Measurements from ENCODE around the gene EEPD1.
"Not testable (repeated sequence)": the region's sequence is repeated elsewhere in the genome, so short reads cannot be mapped to it uniquely, and the experiment has no call there.

Gene EEPD1

GRCh38 chr7:36310897-36311296 is 157.8 kb downstream of the EEPD1 start:
- H3K4me3 ChIP-seq (ENCODE audit: low read length) = no peak overlapping the region
- no peak for TF ChIP-seq ZNF274 (IDR thresholded peaks at IDR 0.05; ENCODE audit: low read depth, low read length)

GRCh38 chr7:36311539-36311938 is 158.5 kb downstream of the EEPD1 start:
- H3K4me3 ChIP-seq (ENCODE audit: low read length) = no peak overlapping the region
- no peak for TF ChIP-seq ZNF274 (IDR thresholded peaks at IDR 0.05; ENCODE audit: low read depth, low read length)

- H3K4me3 ChIP-seq (ENCODE audit: low read length) = peak overlapping the region; percentile 37; the same call in 1 of the 2 replicates
- no peak for TF ChIP-seq ZNF274 (IDR thresholded peaks at IDR 0.05; ENCODE audit: low read depth, low read length)
Measured at GRCh38 chr7:36312064-36312914, 159.2 kb downstream of the EEPD1 start.

GRCh38 chr7:36312915-36313334 is 159.9 kb downstream of the EEPD1 start:
- H3K4me3 ChIP-seq (ENCODE audit: low read length) = peak overlapping the region; percentile 37; the same call in 1 of the 2 replicates
- TF ChIP-seq ZNF274 (IDR thresholded peaks at IDR 0.05; ENCODE audit: low read depth, low read length) = no peak

- no peak for TF ChIP-seq ZNF274 (IDR thresholded peaks at IDR 0.05; ENCODE audit: low read depth, low read length)
- H3K4me3 ChIP-seq (ENCODE audit: low read length) = no peak overlapping the region
Measured at GRCh38 chr7:36313607-36314006, 160.6 kb downstream of the EEPD1 start.

GRCh38 chr7:36314491-36314890 is 161.4 kb downstream of the EEPD1 start:
- TF ChIP-seq ZNF274 (IDR thresholded peaks at IDR 0.05; ENCODE audit: low read depth, low read length) = no peak
- no peak overlapping the region for H3K4me3 ChIP-seq (ENCODE audit: low read length)

- H3K4me3 ChIP-seq (ENCODE audit: low read length) = no peak overlapping the region
- TF ChIP-seq ZNF274 (IDR thresholded peaks at IDR 0.05; ENCODE audit: low read depth, low read length) = no peak
Measured at GRCh38 chr7:36315309-36315944, 162.4 kb downstream of the EEPD1 start.

- TF ChIP-seq ZNF274 (IDR thresholded peaks at IDR 0.05; ENCODE audit: low read depth, low read length) = no peak
- no peak overlapping the region for H3K4me3 ChIP-seq (ENCODE audit: low read length)
Measured at GRCh38 chr7:36316319-36316718, 163.3 kb downstream of the EEPD1 start.

GRCh38 chr7:36317276-36317675 is 164.2 kb downstream of the EEPD1 start:
- H3K4me3 ChIP-seq (ENCODE audit: low read length) = no peak overlapping the region
- TF ChIP-seq ZNF274 (IDR thresholded peaks at IDR 0.05; ENCODE audit: low read depth, low read length) = no peak

- H3K4me3 ChIP-seq (ENCODE audit: low read length) = no peak overlapping the region
- no peak for TF ChIP-seq ZNF274 (IDR thresholded peaks at IDR 0.05; ENCODE audit: low read depth, low read length)
Measured at GRCh38 chr7:36318116-36318515, 165.1 kb downstream of the EEPD1 start.

GRCh38 chr7:36321284-36321683 is 168.2 kb downstream of the EEPD1 start:
- H3K4me3 ChIP-seq (ENCODE audit: low read length) = not testable (repeated sequence)

GRCh38 chr7:36336390-36336789 is 183.3 kb downstream of the EEPD1 start:
- H3K4me3 ChIP-seq (ENCODE audit: low read length) = no peak overlapping the region
- TF ChIP-seq ZNF274 (IDR thresholded peaks at IDR 0.05; ENCODE audit: low read depth, low read length) = no peak

GRCh38 chr7:36338256-36338655 is 185.2 kb downstream of the EEPD1 start:
- no peak for TF ChIP-seq ZNF274 (IDR thresholded peaks at IDR 0.05; ENCODE audit: low read depth, low read length)
- H3K4me3 ChIP-seq (ENCODE audit: low read length) = no peak overlapping the region

- no peak for TF ChIP-seq ZNF274 (IDR thresholded peaks at IDR 0.05; ENCODE audit: low read depth, low read length)
- no peak overlapping the region for H3K4me3 ChIP-seq (ENCODE audit: low read length)
Measured at GRCh38 chr7:36343548-36343947, 190.5 kb downstream of the EEPD1 start.

GRCh38 chr7:36344622-36345021 is 191.6 kb downstream of the EEPD1 start:
- TF ChIP-seq ZNF274 (IDR thresholded peaks at IDR 0.05; ENCODE audit: low read depth, low read length) = no peak
- no peak overlapping the region for H3K4me3 ChIP-seq (ENCODE audit: low read length)

Data from GM08714 (cell line).